IMR-90 (cell line): ENCODE results near the gene RSU1.

Experiments used
- CEBPB ChIP-seq: IDR thresholded peaks from 2 replicates; pipeline ENCODE4 v1.6.1; 2012; ENCODE audit warnings: low read depth, low read length, improper control_type of control experiment
- CTCF ChIP-seq: conservative IDR thresholded peaks from 2 replicates; pipeline ENCODE4 v1.5.1; 2012; ENCODE audit warnings: mild to moderate bottlenecking, low read depth, low read length, improper control_type of control experiment
- POLR2A ChIP-seq: IDR thresholded peaks from 2 replicates; pipeline ENCODE4 v1.6.1; 2012; ENCODE audit warnings: mild to moderate bottlenecking, low read depth, low read length
- RAD21 ChIP-seq: IDR thresholded peaks from 2 replicates; pipeline ENCODE4 v1.6.1; 2012; ENCODE audit warnings: low read length, improper control_type of control experiment
- SMC3 ChIP-seq: fragments of 150-350 bp; IDR thresholded peaks from 2 replicates; pipeline ENCODE4 v1.6.1; 2016; ENCODE audit warnings: low read depth, mild to moderate bottlenecking, antibody characterized with exemption, low read length, moderate library complexity

GRCh38 chr10:16751244-16751643, 66.0 kb downstream of the RSU1 start:
- no peak for TF ChIP-seq CTCF
- TF ChIP-seq RAD21: no peak
- no peak for TF ChIP-seq POLR2A
- TF ChIP-seq SMC3: no peak
- TF ChIP-seq CEBPB: no peak
